LNCAP (cell line): Measurements from ENCODE around the gene GET3.
A peak's percentile ranks its signal among the peaks of the same experiment; 100 is the strongest.

Experiments used
- TF ChIP-seq, protein P1 (sequence below): fragments of 450-650 bp; IDR thresholded peaks from 2 replicates; pipeline ENCODE4 v1.5.1; 2017; ENCODE audit warnings: mild to moderate bottlenecking

The GET3 gene

DNA sequence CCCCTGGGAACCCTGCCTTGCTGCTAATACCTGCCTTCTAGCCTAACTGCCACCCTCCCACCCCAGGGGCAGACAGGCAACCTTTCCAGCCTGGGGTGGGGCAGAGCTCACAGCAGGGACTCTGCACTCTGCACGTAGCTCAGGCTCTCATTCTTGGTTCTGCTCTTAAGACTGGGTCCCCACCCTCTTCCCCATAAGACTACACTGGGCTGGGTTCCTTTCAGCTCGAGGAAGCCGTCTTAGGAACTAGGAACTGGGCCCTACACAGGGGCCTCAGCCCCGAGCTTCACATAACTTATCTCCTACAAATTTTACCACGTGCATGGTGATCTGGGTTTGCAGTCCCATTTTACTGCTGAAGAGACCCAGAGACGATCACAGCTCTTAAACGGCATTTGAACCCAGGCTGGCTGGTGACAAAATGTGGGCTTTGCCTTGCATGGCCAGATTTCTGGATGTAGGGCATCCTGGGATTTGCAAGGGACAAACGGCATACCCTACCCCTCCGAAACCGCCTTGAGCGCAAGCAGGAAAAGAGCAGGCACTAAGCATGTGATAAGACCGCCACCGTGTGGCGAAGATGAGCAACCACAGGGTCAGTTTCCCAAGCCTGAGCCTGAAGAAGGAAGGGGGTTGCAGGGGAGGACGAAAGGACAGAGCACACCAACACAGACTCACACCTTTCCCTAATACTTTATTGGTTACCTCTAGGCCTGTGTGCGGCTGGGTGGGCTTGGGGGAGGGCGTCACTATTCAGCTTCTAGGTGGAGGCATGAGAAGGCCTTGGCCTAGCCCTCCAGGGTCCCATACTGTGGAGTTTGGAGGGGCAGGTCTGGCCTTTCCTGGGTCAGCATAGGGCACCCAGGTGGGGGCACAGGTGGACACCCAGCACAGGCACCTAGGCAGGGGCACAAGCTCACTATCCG lies 59.1 kb downstream of the GET3 start:
- TF ChIP-seq, protein P1, sequence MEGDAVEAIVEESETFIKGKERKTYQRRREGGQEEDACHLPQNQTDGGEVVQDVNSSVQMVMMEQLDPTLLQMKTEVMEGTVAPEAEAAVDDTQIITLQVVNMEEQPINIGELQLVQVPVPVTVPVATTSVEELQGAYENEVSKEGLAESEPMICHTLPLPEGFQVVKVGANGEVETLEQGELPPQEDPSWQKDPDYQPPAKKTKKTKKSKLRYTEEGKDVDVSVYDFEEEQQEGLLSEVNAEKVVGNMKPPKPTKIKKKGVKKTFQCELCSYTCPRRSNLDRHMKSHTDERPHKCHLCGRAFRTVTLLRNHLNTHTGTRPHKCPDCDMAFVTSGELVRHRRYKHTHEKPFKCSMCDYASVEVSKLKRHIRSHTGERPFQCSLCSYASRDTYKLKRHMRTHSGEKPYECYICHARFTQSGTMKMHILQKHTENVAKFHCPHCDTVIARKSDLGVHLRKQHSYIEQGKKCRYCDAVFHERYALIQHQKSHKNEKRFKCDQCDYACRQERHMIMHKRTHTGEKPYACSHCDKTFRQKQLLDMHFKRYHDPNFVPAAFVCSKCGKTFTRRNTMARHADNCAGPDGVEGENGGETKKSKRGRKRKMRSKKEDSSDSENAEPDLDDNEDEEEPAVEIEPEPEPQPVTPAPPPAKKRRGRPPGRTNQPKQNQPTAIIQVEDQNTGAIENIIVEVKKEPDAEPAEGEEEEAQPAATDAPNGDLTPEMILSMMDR = peak; percentile 93

DNA sequence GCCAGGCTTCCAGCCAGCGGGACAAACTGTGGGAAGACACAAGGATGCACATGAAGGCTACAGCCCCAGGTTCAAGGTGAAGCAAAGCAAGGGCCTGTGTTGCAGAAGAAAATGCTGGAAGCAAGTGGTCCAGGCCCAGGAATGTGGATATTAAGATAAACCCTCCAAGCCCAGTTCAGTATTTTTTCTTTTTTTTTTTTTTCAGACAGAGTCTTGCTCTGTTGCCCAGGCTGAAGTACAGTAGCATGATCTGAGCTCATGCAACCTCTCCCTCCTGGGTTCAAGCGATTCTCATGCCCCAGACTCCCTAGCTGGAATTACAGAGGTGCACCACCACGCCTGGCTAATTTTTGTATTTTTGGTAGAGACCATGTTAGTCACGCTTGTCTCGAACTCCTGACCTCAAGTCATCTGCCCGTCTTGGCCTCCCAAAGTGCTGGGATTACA lies 59.9 kb downstream of the GET3 start:
- TF ChIP-seq, protein P1 = no peak
